Sciatic nerve (tissue), 2 donors: ENCODE data around the gene SMIM5. TPM values are rescaled to one million over a fixed set of nuclear protein-coding genes. Genes with fewer than 3 reads are reported as not detected.

Experiments used
- ATAC-seq: fragments of 200-7000 bp; cut with Tn5 transposase; one replicate; pipeline ENCODE4 v1.9.1; 2020; ENCODE audit warnings: mild to moderate bottlenecking, moderate library complexity
- DNase-seq: peaks from one replicate; pipeline ENCODE4 v3.0.0-alpha.2; 2020; ENCODE audit warnings: low spot score
- intact Hi-C: fragments of 100-400 bp; cut with DNase I; formaldehyde crosslinking; loops from one replicate; pipeline ENCODE4 v1.14.2; 2022
- total RNA-seq: library from RNA; stranded (reverse); fragmentation: NEBNext Ultra II Directional; extraction: Animal tissue kit (Norgen Biotek cat#: 25700); gene quantifications from one replicate; pipeline ENCODE4 v1.2.1, GENCODE V29; 2021
- donor health status: DM: no; HTN: no; CAD: no.
- donor health status: DM: no; HTN: no; CAD: no.

SMIM5 gene
- total RNA-seq, 1 donor from 2014 or later = 12.5 TPM

GRCh38 chr17:75622076-75622475 is 11.2 kb upstream of the SMIM5 start:
- DNase-seq (no peak), ATAC-seq (no peak)
- intact Hi-C loops = no loop called here

DNA sequence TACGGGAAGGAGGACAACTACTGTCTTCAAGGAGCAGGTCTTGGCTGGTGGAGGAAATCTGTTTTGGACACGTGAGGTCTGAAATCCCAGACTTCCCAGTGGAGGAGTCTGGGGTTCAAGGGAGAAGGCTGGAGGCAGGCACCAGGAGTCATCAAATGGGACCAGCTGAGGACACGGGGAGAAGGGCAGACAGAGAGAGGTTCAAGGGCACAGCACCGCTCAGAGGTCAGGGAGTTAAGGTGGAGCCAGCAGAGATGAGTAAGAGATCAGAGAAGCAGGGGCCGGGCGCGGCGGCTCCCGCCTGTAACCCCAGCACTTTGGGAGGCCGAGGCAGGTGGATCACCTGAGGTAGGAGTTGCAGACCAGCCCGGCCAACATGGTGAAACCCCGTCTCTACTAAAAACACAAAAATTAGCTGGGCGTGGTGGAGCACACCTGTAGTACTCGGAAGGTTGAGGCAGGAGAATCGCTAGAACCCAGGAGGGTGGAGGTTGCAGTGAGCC is 10.4 kb upstream of the SMIM5 start:
- intact Hi-C loops = no loop called here
- DNase-seq (no peak), ATAC-seq (no peak)

DNA sequence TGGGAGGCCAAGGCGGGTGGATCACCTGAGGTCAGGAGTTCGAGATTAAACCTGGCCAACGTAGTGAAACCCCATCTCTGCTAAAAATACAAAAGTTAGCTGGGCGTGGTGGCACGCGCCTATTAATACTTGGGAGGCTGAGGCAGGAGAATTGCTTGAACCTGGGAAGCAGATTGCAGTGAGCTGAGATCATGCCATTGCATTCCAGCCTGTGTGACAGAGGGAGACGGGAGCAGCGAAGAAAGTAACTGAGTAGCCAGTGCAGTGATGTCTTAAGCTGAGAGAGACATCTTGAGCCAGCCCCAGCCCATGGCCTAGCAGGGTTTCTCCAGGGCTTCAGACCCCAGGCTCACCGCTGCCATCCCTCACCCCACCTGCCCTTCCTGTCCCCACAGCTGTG is 9.8 kb upstream of the SMIM5 start:
- DNase-seq = no peak
- no peak for ATAC-seq
- intact Hi-C loops = no loop called here

DNA sequence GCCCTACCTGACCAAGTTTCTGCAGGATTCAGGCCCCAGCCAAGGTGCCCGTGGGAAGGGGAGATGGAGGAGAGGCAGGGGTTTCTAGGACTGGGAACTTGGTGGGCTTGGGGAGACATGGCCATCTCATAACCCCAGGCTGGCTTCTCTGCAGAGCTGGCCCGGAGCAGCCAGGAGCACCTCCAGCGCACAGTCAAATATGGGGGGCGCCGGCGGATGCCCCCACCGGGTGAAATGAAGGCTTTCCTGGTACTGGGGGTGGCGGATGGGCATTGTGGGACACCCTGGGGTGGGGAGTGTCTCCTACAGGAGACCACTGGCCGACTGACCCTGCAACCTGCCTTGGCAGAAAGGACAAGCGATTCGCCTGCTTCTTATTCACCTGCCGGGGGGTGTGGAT is 9.2 kb upstream of the SMIM5 start:
- no peak for ATAC-seq
- no peak for DNase-seq
- intact Hi-C loops = no loop called here

- intact Hi-C loops = no loop called here
- DNase-seq (no peak), ATAC-seq (no peak)
Observed at GRCh38 chr17:75624714-75625345, 8.4 kb upstream of the SMIM5 start.

GRCh38 chr17:75625813-75626486 is 7.3 kb upstream of the SMIM5 start:
- intact Hi-C loops = no loop called here
- peak; percentile 47 for ATAC-seq
- DNase-seq = no peak

DNA sequence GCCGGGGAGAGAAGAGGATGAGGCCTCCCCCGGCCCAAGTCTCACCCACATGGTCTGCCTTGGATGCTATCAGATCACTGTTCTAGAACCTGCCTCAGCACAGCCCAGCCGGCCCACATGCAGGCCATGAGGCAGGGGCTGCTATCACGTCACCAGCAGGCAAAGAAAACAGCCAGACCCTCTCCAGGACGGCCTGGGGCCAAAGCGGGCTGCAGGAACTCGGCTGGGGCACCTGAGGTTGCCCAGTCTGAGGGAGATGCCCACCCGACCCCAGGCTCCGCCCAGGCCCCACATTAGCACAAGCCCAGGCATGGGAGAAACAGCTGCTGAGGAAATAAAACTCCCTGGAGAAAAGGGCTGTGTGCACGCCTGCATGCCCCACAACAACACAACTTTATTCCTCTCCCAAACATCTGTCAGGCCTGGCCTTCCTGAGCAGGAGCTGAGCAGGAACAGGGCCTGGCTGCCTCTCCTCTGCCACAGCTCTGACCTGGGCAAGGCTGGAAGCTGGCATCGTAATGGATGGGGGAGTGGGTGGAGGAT is 6.7 kb upstream of the SMIM5 start:
- DNase-seq (no peak), ATAC-seq (peak; percentile 23)
- intact Hi-C loops = no loop called here

DNA sequence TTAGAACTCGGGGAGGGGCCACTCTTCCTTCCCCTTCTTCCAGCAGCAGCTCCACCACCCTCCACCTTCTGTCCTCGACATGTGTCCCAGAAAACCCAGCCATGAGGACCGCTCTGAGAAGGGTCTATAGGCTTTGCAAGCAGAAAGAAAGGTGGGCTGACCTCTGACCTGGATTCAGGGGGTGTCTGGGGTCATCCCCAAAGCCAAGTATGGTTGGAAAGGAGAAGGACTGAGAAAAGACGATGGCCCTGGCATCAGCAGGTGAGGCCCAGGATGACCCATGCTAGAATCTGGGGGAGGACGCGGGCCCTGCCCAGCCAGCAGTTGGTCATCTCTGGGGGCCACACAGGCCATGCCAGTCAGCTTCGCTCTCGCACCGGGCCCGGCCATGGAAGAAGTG is 6.1 kb upstream of the SMIM5 start:
- intact Hi-C loops = no loop called here
- ATAC-seq (no peak), DNase-seq (no peak)

DNA sequence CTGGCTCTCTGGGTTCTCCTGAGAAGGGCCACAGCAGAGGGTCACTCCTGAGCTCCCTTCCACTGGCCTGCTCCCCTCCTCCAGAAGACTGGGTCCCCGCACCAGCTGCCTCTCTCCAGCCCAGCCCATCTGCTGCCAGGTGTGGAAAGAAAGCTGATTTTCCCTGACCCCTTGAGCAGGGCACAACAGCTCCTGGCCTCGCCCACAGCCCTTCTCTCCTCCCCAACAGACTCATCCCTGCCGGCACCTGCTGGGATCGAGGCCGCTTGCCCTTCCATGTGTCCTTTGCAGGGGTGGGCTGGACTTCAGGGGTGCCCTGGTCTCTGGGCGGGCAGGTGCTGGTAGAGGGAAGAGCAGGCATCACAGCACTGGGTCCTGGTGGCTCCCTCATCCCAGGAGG is 4.8 kb upstream of the SMIM5 start:
- ATAC-seq = no peak
- intact Hi-C loops = no loop called here
- DNase-seq = no peak

DNA sequence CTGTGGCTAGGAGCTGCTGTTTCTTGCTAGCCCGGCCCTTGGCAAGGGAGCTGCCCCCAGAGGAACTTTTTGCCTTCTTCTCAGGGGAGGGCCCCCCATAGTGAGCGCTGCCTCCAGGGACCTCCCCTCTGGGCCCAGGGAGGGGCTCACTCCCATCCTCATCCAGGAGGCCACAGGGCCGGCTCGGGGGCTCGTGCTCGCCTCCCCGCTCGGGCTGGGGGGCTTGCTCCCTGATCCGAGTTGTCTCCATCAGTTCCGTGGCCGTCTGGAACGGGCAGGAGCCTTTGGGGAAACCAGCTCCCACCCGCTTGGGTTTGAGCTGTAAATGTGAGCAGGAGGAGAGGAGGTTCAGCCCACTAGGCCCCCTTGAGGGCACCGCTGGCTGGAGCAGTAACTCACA is 4.1 kb upstream of the SMIM5 start:
- DNase-seq = no peak
- ATAC-seq = no peak
- intact Hi-C loops = no loop called here

DNA sequence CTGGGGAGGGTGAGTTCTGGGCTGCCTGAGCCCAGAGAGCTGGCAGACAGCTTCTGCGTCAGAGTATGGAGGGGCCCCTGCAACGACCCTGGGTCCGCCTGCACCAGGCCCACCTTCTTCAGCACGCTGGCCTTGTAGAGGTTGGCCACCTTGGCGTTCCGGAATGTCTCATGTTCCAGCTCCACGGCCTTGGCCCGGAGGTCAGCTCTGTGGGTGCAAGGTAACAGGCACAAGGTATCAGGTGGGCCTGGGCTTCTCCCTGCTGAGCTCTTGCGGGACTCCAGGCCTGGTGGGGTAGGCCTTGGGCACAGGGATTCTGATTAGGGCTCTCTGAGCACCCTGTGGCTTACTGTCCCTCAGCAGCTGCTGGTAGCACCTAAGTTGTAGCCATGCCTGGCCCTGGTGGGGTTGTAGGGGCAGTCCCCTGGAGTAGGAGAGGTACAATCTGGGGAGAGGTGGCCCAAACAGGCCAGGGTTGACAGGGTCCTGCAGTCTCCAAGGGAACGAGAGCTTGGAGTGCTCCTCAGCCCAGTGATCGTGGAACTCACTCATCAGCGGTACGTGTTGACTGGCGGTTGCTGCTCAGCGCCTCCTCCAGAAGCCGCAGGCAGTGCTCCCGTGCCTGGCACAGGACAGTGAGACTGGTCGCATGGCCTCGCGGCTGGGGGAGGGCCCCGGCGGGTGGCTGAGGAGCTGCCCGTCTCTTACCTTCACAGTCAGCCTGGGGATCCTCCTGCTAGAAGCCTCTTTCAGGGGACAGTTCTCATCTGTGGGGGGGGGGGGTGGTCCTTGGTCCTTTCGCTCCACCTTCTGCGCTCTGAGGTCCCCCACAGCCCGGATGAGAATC is 2.9 kb upstream of the SMIM5 start:
- intact Hi-C loops = loop anchor here (5.0 kb wide), 1 partner anchor 117 kb away; no protein-coding TSS in a partner anchor
- ATAC-seq = no peak
- no peak for DNase-seq

- intact Hi-C loops = loop anchor here (5.0 kb wide), 1 partner anchor 116 kb away; no protein-coding TSS in a partner anchor
- no peak for ATAC-seq
- no peak for DNase-seq
Observed at GRCh38 chr17:75631353-75631752, 1.9 kb upstream of the SMIM5 start.

GRCh38 chr17:75632428-75632827 is 806 bp upstream of the SMIM5 start:
- DNase-seq = no peak
- no peak for ATAC-seq
- intact Hi-C loops = loop anchor here (5.0 kb wide), 1 partner anchor 115 kb away; no protein-coding TSS in a partner anchor

- intact Hi-C loops = loop anchor here (5.0 kb wide), 1 partner anchor 114 kb away; no protein-coding TSS in a partner anchor
- ATAC-seq = peak; percentile 84
- DNase-seq = peak; percentile 94
Observed at GRCh38 chr17:75633486-75634375, 497 bp downstream of the SMIM5 start.

DNA sequence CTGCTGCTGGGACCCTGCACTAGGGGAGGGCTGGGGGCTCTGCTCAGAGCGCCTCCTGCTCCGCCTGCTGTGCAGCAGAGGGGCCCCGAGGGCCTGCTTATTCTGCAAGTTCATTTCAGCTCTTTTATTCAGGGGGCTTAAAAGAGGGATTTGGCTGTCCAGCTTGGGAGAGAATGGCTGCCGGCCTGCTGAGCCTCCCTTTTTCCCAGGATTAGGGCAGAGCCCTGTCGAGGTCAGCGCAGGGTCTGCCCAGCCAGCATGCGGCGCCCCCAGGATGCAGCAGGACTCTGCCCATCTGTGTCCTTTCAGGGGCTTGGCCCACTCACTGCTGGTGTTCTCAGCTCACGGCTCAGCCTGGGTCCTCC is 1.1 kb downstream of the SMIM5 start:
- DNase-seq = no peak
- no peak for ATAC-seq
- intact Hi-C loops = loop anchor here (5.0 kb wide), 1 partner anchor 113 kb away; no protein-coding TSS in a partner anchor

- ATAC-seq (no peak), DNase-seq (no peak)
- intact Hi-C loops = loop anchor here (5.0 kb wide), 1 partner anchor 112 kb away; no protein-coding TSS in a partner anchor
Observed at GRCh38 chr17:75634754-75635609, 1.7 kb downstream of the SMIM5 start.

DNA sequence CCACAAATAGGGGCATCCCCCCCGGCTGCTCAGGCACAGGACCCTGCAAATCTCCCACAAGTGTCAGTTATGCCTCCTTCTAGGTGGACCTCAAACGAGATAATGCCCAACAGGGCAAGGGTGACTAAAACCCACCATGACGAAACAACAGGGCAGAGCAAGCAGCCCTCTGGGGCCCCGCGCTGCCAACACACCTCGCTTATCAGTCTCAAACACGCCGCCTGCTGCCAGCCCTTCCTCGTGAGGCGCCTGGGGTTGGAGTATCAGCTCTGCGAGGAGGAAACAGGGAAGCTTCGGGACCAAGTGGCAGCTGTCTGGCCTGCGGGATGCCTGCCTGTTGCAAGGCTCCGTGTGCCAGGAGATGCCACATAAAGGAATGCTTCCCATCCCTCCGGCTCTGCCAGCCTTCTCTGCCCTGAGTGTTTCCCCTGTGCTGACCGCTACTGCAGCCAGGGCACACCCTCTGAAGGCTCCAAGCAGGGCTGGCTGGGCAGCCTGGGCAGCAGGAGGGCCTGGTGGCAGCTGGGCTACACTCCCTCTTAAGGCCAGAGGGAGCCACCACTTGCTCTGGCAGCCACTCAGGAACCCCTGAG is 2.5 kb downstream of the SMIM5 start:
- no peak for ATAC-seq
- intact Hi-C loops = no loop called here
- no peak for DNase-seq
